ENCODE measurements around the gene SEC63. TPM values are rescaled to one million over a fixed set of nuclear protein-coding genes. Genes with fewer than 3 reads are reported as not detected.
"Not testable (repeated sequence)": the region's sequence is repeated elsewhere in the genome, so short reads cannot be mapped to it uniquely, and the experiment has no call there.

Gene SEC63
- total and polyA plus RNA-seq, 4 donors = 22.9 to 102 (median 65.9) TPM

- DNase-seq (no peak), ATAC-seq (ENCODE audit: insufficient read depth, low FRiP score) (no peak)
- 75 to 85% methylated on average over 6 of the region's 6 CpGs for WGBS, 2 donors
- Histone ChIP-seq H3K27ac (ENCODE audit: low read depth in 1 of 2, low read length in 1 of 2) (no peak overlapping the region), H3K4me3 (no peak overlapping the region), H3K36me3 (ENCODE audit: control insufficient read depth in 4 of 4, insufficient read depth in 4 of 4, low read length in 4 of 4) (peaks cover 0 to 2% (median 0%) of the 10 kb centered on the region in 4 donors), H3K9ac (ENCODE audit: insufficient read depth in 1 of 2, low read length in 2 of 2) (no peak overlapping the region), H3K9me3 (ENCODE audit: control insufficient read depth in 4 of 4, insufficient read depth in 3 of 4, low read length in 3 of 4) (no peaks in the 10 kb centered on the region), H3K27me3 (ENCODE audit: control insufficient read depth in 3 of 3, insufficient read depth in 3 of 3, low read length in 2 of 3) (no peaks in the 10 kb centered on the region), H3K4me1 (ENCODE audit: control insufficient read depth in 5 of 5, insufficient read depth in 5 of 5, low read length in 5 of 5) (peaks cover 0 to 14% (median 4%) of the 10 kb centered on the region in 5 donors)
- TF ChIP-seq, protein P1, sequence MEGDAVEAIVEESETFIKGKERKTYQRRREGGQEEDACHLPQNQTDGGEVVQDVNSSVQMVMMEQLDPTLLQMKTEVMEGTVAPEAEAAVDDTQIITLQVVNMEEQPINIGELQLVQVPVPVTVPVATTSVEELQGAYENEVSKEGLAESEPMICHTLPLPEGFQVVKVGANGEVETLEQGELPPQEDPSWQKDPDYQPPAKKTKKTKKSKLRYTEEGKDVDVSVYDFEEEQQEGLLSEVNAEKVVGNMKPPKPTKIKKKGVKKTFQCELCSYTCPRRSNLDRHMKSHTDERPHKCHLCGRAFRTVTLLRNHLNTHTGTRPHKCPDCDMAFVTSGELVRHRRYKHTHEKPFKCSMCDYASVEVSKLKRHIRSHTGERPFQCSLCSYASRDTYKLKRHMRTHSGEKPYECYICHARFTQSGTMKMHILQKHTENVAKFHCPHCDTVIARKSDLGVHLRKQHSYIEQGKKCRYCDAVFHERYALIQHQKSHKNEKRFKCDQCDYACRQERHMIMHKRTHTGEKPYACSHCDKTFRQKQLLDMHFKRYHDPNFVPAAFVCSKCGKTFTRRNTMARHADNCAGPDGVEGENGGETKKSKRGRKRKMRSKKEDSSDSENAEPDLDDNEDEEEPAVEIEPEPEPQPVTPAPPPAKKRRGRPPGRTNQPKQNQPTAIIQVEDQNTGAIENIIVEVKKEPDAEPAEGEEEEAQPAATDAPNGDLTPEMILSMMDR (IDR thresholded peaks at IDR 0.05; ENCODE audit: control extremely low read depth, extremely low read depth) = no peak
Observed at GRCh38 chr6:107941627-107942026, 16.4 kb downstream of the SEC63 start.

GRCh38 chr6:107941199-107941598, 16.8 kb downstream of the SEC63 start:
- Histone ChIP-seq H3K36me3 (ENCODE audit: control insufficient read depth in 4 of 4, insufficient read depth in 4 of 4, low read length in 4 of 4) (peaks cover 0 to 2% (median 0%) of the 10 kb centered on the region in 4 donors), H3K27ac (ENCODE audit: low read depth in 1 of 2, low read length in 1 of 2) (no peak overlapping the region), H3K4me3 (no peak overlapping the region), H3K4me1 (ENCODE audit: control insufficient read depth in 5 of 5, insufficient read depth in 5 of 5, low read length in 5 of 5) (peaks cover 0 to 16% (median 4%) of the 10 kb centered on the region in 5 donors), H3K9me3 (ENCODE audit: control insufficient read depth in 4 of 4, insufficient read depth in 3 of 4, low read length in 3 of 4) (no peaks in the 10 kb centered on the region), H3K9ac (ENCODE audit: insufficient read depth in 1 of 2, low read length in 2 of 2) (no peak overlapping the region), H3K27me3 (ENCODE audit: control insufficient read depth in 3 of 3, insufficient read depth in 3 of 3, low read length in 2 of 3) (no peaks in the 10 kb centered on the region)
- DNase-seq (no peak), ATAC-seq (ENCODE audit: insufficient read depth, low FRiP score) (no peak)
- TF ChIP-seq, protein P1 (IDR thresholded peaks at IDR 0.05; ENCODE audit: control extremely low read depth, extremely low read depth) = no peak
- WGBS, 2 donors = 55 to 76% methylated on average over 2 of the region's 2 CpGs

DNA sequence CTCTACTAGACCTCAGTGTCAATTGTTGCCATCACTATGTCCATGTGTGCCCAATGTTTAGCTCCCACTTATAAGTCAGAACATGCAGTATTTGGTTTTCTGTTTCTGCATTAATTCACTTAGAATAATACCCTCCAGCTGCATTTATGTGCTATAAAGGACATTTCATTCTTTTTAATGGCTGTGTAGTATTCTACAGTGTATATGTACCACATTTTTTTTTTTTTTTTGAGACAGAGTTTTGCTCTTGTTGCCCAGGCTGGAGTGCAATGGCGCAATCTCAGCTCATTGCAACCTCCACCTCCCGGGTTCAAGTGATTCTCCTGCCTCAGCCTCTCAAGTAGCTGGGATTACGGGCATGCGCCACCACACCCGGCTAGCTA, 21.1 kb downstream of the SEC63 start:
- not testable (repeated sequence) for H3K9me3 ChIP-seq (ENCODE audit: control insufficient read depth in 4 of 4, insufficient read depth in 3 of 4, low read length in 3 of 4); H3K27ac ChIP-seq (ENCODE audit: low read depth in 1 of 2, low read length in 1 of 2); ATAC-seq (ENCODE audit: insufficient read depth, low FRiP score); H3K4me3 ChIP-seq; H3K27me3 ChIP-seq (ENCODE audit: control insufficient read depth in 3 of 3, insufficient read depth in 3 of 3, low read length in 2 of 3); DNase-seq; H3K36me3 ChIP-seq (ENCODE audit: control insufficient read depth in 4 of 4, insufficient read depth in 4 of 4, low read length in 4 of 4); H3K4me1 ChIP-seq (ENCODE audit: control insufficient read depth in 5 of 5, insufficient read depth in 5 of 5, low read length in 5 of 5); H3K9ac ChIP-seq (ENCODE audit: insufficient read depth in 1 of 2, low read length in 2 of 2)
- WGBS, 2 donors = 95% methylated on average over 5 of the region's 5 CpGs

- TF ChIP-seq, protein P1 (IDR thresholded peaks at IDR 0.05; ENCODE audit: control extremely low read depth, extremely low read depth) = no peak
- 62 to 72% methylated on average over 3 of the region's 3 CpGs for WGBS, 2 donors
- H3K9me3 ChIP-seq (ENCODE audit: control insufficient read depth in 4 of 4, insufficient read depth in 3 of 4, low read length in 3 of 4) = peaks cover 0 to 6% (median 1%) of the 10 kb centered on the region in 4 donors
- H3K36me3 ChIP-seq (ENCODE audit: control insufficient read depth in 4 of 4, insufficient read depth in 4 of 4, low read length in 4 of 4) = peaks cover 0 to 4% (median 1%) of the 10 kb centered on the region in 4 donors
- no peaks in the 10 kb centered on the region for H3K27me3 ChIP-seq (ENCODE audit: control insufficient read depth in 3 of 3, insufficient read depth in 3 of 3, low read length in 2 of 3)
- no peak overlapping the region for H3K4me3 ChIP-seq
- H3K4me1 ChIP-seq (ENCODE audit: control insufficient read depth in 5 of 5, insufficient read depth in 5 of 5, low read length in 5 of 5) = peaks cover 0 to 8% (median 0%) of the 10 kb centered on the region in 5 donors
- no peak for ATAC-seq (ENCODE audit: insufficient read depth, low FRiP score)
- DNase-seq = no peak
- no peak overlapping the region for H3K27ac ChIP-seq (ENCODE audit: low read depth in 1 of 2, low read length in 1 of 2)
- H3K9ac ChIP-seq (ENCODE audit: insufficient read depth in 1 of 2, low read length in 2 of 2) = no peak overlapping the region
Observed at GRCh38 chr6:107936162-107936909, 21.7 kb downstream of the SEC63 start.

GRCh38 chr6:107934229-107934628, 23.8 kb downstream of the SEC63 start:
- H3K9me3 ChIP-seq (ENCODE audit: control insufficient read depth in 4 of 4, insufficient read depth in 3 of 4, low read length in 3 of 4); ATAC-seq (ENCODE audit: insufficient read depth, low FRiP score); H3K4me1 ChIP-seq (ENCODE audit: control insufficient read depth in 5 of 5, insufficient read depth in 5 of 5, low read length in 5 of 5); H3K4me3 ChIP-seq; H3K27me3 ChIP-seq (ENCODE audit: control insufficient read depth in 3 of 3, insufficient read depth in 3 of 3, low read length in 2 of 3); H3K27ac ChIP-seq (ENCODE audit: low read depth in 1 of 2, low read length in 1 of 2); H3K9ac ChIP-seq (ENCODE audit: insufficient read depth in 1 of 2, low read length in 2 of 2); DNase-seq; H3K36me3 ChIP-seq (ENCODE audit: control insufficient read depth in 4 of 4, insufficient read depth in 4 of 4, low read length in 4 of 4): not testable (repeated sequence)
- 96 to 98% methylated on average over 21 to 35 of the region's 35 CpGs for WGBS, 2 donors

All from lung (tissue), 12 donors.